Skeletal muscle satellite cell (primary cell): Measurements from ENCODE around the gene TSLP.
A peak's percentile ranks its signal among the peaks of the same experiment; 100 is the strongest.

Experiments
- H3K27me3 ChIP-seq: 2 replicates; pipeline ENCODE4 v1.7.0; 2013; ENCODE audit warnings: low read length; ENCODE audit not compliant: control insufficient read depth, insufficient read depth
- H3K36me3 ChIP-seq: 2 replicates; pipeline ENCODE4 v1.7.0; 2013; ENCODE audit warnings: mild to moderate bottlenecking, control low read depth, low read length; ENCODE audit not compliant: insufficient read depth
- H3K4me1 ChIP-seq: 2 replicates; pipeline ENCODE4 v1.7.0; 2013; ENCODE audit warnings: low read length; ENCODE audit not compliant: control insufficient read depth, insufficient read depth
- H3K4me2 ChIP-seq: 2 replicates; pipeline ENCODE4 v1.7.0; 2013; ENCODE audit warnings: mild to moderate bottlenecking, low read length
- H3K4me3 ChIP-seq: 2 replicates; pipeline ENCODE4 v1.7.0; 2013; ENCODE audit warnings: low read length
- H3K9ac ChIP-seq: 2 replicates; pipeline ENCODE4 v1.7.0; 2013; ENCODE audit warnings: mild to moderate bottlenecking, low read depth, low read length, moderate library complexity
- H3K9me3 ChIP-seq: replicated peaks from 2 replicates; pipeline ENCODE4 v1.7.0; 2013; ENCODE audit warnings: mild to moderate bottlenecking, control low read depth, low read length

TSLP gene

GRCh38 chr5:111070272-111071134 lies 1.0 kb upstream of the TSLP start:
- H3K9ac ChIP-seq = peak overlapping the region; percentile 2
- H3K9me3 ChIP-seq = no peaks in the 10 kb centered on the region
- H3K4me2 ChIP-seq = peak overlapping the region; percentile 76
- H3K4me3 ChIP-seq = peak overlapping the region; percentile 55
- H3K27me3 ChIP-seq = no peaks in the 10 kb centered on the region
- no peaks in the 10 kb centered on the region for H3K36me3 ChIP-seq
- H3K4me1 ChIP-seq = peaks cover 39% of the 10 kb centered on the region

GRCh38 chr5:111072949-111073682 lies 1.6 kb downstream of the TSLP start:
- H3K4me3 ChIP-seq = peak overlapping the region; percentile 76
- H3K9me3 ChIP-seq = no peaks in the 10 kb centered on the region
- peaks cover 43% of the 10 kb centered on the region for H3K4me1 ChIP-seq
- H3K4me2 ChIP-seq = peak overlapping the region; percentile 87
- H3K9ac ChIP-seq = peak overlapping the region; percentile 79
- H3K27me3 ChIP-seq = no peaks in the 10 kb centered on the region
- H3K36me3 ChIP-seq = peaks cover 14% of the 10 kb centered on the region

- Histone ChIP-seq H3K27me3 (no peaks in the 10 kb centered on the region), H3K4me3 (peak overlapping the region; percentile 76), H3K4me1 (peaks cover 43% of the 10 kb centered on the region), H3K4me2 (peak overlapping the region; percentile 87), H3K36me3 (peaks cover 14% of the 10 kb centered on the region), H3K9ac (peak overlapping the region; percentile 79), H3K9me3 (no peaks in the 10 kb centered on the region)
Observed at GRCh38 chr5:111074244-111074643, 2.7 kb downstream of the TSLP start.

- no peak overlapping the region for H3K9ac ChIP-seq
- H3K9me3 ChIP-seq = no peaks in the 10 kb centered on the region
- no peaks in the 10 kb centered on the region for H3K27me3 ChIP-seq
- H3K4me3 ChIP-seq = peak overlapping the region; percentile 76
- peaks cover 14% of the 10 kb centered on the region for H3K36me3 ChIP-seq
- H3K4me2 ChIP-seq = peak overlapping the region; percentile 87
- peaks cover 30% of the 10 kb centered on the region for H3K4me1 ChIP-seq
Observed at GRCh38 chr5:111075520-111075919, 4.0 kb downstream of the TSLP start.

GRCh38 chr5:111076091-111076490 lies 4.6 kb downstream of the TSLP start:
- H3K9me3 ChIP-seq = no peaks in the 10 kb centered on the region
- peak overlapping the region; percentile 87 for H3K4me2 ChIP-seq
- no peak overlapping the region for H3K4me3 ChIP-seq
- H3K36me3 ChIP-seq = peaks cover 14% of the 10 kb centered on the region
- no peak overlapping the region for H3K9ac ChIP-seq
- H3K27me3 ChIP-seq = no peaks in the 10 kb centered on the region
- H3K4me1 ChIP-seq = peaks cover 25% of the 10 kb centered on the region

- Histone ChIP-seq H3K9ac (no peak overlapping the region), H3K27me3 (no peaks in the 10 kb centered on the region), H3K9me3 (no peaks in the 10 kb centered on the region), H3K4me2 (no peak overlapping the region), H3K4me1 (peaks cover 20% of the 10 kb centered on the region), H3K36me3 (peaks cover 14% of the 10 kb centered on the region), H3K4me3 (no peak overlapping the region)
Observed at GRCh38 chr5:111077678-111078077, 6.2 kb downstream of the TSLP start.

- Histone ChIP-seq H3K36me3 (peaks cover 14% of the 10 kb centered on the region), H3K9me3 (no peaks in the 10 kb centered on the region), H3K27me3 (no peaks in the 10 kb centered on the region), H3K9ac (no peak overlapping the region), H3K4me2 (no peak overlapping the region), H3K4me3 (no peak overlapping the region), H3K4me1 (peaks cover 10% of the 10 kb centered on the region)
Observed at GRCh38 chr5:111079846-111080245, 8.3 kb downstream of the TSLP start.

- H3K9ac ChIP-seq = no peak overlapping the region
- H3K27me3 ChIP-seq = no peaks in the 10 kb centered on the region
- no peaks in the 10 kb centered on the region for H3K9me3 ChIP-seq
- no peaks in the 10 kb centered on the region for H3K4me1 ChIP-seq
- H3K4me3 ChIP-seq = no peak overlapping the region
- no peaks in the 10 kb centered on the region for H3K36me3 ChIP-seq
- no peak overlapping the region for H3K4me2 ChIP-seq
Observed at GRCh38 chr5:111083323-111083722, 11.8 kb downstream of the TSLP start.

- peaks cover 18% of the 10 kb centered on the region for H3K4me1 ChIP-seq
- H3K9ac ChIP-seq = peak within 1 kb of the TSS; percentile 87
- no peaks in the 10 kb centered on the region for H3K27me3 ChIP-seq
- peaks cover 25% of the 10 kb centered on the region for H3K36me3 ChIP-seq
- H3K4me3 ChIP-seq = peak within 1 kb of the TSS; percentile 87
- no peaks in the 10 kb centered on the region for H3K9me3 ChIP-seq
- H3K4me2 ChIP-seq = peak within 1 kb of the TSS; percentile 77
Observed at GRCh38 chr5:111092062-111092853, 20.7 kb downstream of the TSLP start, which contains the start of gene WDR36. Gene WDR36, plus strand, starts transcription at chr5:111092348. Its CDS starts 109 bp downstream, at chr5:111092457.

- H3K27me3 ChIP-seq = no peaks in the 10 kb centered on the region
- no peaks in the 10 kb centered on the region for H3K9me3 ChIP-seq
- no peak overlapping the region for H3K4me2 ChIP-seq
- no peak overlapping the region for H3K9ac ChIP-seq
- peaks cover 48% of the 10 kb centered on the region for H3K36me3 ChIP-seq
- H3K4me3 ChIP-seq = no peak overlapping the region
- H3K4me1 ChIP-seq = peaks cover 18% of the 10 kb centered on the region
Observed at GRCh38 chr5:111095982-111096381, 24.5 kb downstream of the TSLP start.
